NCI-H446 treated with DMSO at 0.1 percent for 48 hours (cell line): ENCODE data around the gene ZCCHC14.
A peak's percentile ranks its signal among the peaks of the same experiment; 100 is the strongest.
"Not testable (repeated sequence)": the region's sequence is repeated elsewhere in the genome, so short reads cannot be mapped to it uniquely, and the experiment has no call there.

Source experiments
- DNase-seq: peaks from one replicate; lab custom pipeline; 2025; lab: John Stamatoyannopoulos, UW

Gene ZCCHC14

DNA sequence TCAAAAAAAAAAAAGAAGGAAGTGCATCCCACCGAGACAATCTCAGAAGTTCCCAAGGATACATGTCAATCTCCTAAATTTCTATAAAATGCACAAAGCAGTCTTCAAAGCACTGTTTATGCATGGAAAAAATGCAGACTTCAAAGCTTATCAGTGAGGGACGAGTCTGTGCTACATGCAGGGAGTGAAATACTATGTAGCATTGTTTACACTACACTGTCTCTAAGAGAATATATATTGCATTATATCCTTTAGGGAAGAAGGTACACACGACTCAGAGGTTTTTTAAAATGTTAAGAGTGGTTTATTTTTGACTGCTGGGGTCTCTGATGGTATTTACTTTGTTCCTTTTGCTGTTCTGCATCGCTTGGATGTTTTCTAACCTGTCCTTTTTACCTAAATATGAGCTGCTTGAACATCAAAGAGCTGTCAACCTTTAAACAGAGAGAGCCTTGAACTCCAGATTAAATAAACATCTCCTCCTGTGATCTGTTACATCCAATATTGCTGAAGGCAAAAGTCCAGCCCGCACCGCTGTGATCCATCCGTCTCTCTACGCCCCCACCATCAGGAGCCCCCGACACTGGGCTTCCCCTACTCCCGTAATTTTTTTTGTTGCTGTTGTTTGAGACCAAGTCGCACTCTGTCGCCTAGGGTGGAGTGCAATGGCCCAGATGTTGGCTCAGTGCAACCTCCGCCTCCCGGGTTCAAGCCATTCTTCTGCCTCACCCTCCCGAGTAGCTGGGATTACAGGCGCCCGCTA is 110.6 kb downstream of the ZCCHC14 start:
- no peak for DNase-seq

DNA sequence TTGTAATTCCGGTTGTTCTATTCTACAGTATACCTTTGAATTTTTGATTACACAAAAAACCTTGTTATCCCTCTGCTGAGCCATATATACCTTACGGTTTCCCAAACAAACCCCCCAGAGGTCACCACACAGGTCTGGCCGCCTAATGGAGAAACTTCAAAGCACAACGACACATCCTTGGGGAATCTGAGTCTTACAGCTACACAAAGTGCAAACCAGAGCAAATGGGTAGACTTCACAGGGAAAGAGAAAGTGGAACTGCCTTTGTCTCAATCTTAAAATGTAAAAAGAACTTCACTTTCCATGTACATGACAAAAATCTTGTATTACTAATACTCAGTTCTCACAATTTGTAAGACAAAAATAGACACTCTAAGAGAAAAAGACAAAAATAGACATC is 111.9 kb downstream of the ZCCHC14 start:
- no peak for DNase-seq

DNA sequence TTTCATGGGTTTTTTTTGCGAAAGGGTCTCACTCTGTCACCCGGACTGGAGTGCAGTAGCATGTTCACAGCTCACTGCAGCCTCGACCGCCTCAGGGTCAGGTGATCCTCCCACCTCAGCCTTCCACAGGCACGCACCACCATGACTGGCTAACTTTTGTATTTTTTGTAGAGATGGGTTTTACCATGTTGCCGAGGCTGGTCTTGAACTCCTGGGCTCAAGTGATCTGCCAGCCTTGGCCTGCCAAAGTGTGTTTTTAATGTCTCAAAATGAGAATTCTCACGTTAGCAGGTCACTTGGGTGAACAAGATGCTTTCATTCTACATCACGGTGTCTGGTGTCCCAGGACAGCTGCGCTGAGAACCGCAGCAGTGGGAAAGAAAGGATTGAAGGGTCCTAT is 112.4 kb downstream of the ZCCHC14 start:
- no peak for DNase-seq

DNA sequence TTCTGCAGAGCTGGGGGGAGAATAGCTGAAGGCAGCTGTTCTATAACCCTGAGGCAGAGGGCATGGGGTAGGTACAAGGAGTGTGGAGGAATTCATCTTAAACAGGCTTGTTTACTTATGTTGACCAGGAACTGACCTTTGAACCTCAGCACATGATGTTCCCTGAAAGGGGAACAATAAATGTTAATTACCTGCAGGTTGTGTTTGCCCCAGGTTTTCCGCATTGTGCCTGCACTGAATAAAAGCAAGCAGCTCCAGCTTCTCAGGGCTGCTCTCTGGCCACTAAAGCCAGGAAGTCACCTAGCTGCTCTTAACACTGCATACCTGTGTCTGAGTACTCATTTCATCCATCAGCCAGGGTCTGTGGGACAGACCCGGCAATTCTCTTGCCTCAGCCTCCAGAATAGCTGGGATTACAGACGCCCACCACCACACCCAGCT is 113.5 kb downstream of the ZCCHC14 start:
- DNase-seq, result not testable (repeated sequence)

- DNase-seq, result no peak
Measured at GRCh38 chr16:87376660-87377059, 116.2 kb downstream of the ZCCHC14 start.

- no peak for DNase-seq
Measured at GRCh38 chr16:87375426-87376135, 117.2 kb downstream of the ZCCHC14 start.

- DNase-seq, result no peak
Measured at GRCh38 chr16:87374313-87374712, 118.5 kb downstream of the ZCCHC14 start.

DNA sequence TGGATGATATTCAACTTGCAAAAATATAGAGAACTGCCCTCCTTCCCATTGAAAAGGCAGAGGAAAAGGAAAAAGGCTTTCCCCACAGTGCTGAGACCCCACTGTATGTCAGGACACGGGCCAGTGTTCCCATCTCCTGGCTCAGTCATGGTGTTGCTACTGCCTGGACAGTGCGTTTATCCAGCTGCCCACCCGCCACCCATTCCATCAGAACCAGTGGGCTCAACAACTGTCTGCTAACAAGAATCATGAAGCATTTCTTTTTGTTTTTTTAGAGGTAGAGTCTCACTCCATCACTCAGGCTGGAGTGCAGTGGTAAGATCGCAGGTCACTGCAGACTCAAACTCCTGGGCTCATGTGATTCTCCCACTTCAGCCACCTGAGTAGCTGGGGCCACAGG is 120.5 kb downstream of the ZCCHC14 start:
- DNase-seq, result no peak

GRCh38 chr16:87371261-87371866 is 121.5 kb downstream of the ZCCHC14 start:
- no peak for DNase-seq

DNA sequence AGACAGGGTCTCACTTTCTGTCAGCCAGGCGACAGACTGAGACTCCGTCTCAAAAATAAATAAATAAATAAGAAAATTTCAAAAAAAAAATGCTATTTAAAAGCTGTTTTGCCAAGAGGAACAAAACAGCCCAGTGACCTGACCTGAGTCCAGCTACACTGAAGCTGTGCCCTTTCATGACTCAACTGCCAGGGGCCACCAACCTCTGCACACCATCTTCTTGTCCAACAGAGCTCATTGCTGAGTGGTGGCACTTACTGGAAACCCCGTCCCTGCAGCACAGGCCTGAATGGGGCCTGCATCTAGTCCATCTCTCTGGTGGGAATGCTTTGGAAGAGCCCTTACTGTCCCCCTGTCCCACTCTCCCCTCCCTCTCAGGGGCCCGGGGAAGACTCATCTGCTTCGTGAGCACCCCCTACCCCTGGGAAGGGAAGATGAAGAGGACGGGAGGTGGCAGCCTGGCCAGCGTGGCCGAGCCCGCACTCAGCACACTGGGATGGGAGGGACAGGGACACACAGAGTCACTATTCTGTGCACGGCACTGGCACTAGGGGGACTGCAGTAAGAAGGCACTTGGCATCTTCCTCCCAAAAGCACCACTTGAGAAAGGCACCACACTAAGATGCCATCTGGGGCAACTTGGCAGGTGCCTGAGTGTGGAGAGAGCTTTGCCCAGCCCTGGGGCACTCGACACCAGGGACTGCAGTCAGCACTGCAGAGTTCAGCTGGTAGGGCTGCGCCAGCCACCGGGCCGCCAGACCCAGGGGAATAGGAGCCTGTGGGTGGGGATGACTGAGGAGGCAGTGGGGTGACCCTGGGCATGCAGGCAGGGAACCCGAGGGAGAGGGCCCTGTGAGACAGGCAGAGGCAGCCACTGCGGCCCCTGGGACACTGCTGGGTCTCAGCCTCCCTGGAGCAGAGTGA is 122.8 kb downstream of the ZCCHC14 start:
- peak; percentile 17 for DNase-seq

GRCh38 chr16:87369117-87369765 is 123.6 kb downstream of the ZCCHC14 start:
- DNase-seq, result no peak

GRCh38 chr16:87368029-87368770 is 124.6 kb downstream of the ZCCHC14 start:
- no peak for DNase-seq

DNA sequence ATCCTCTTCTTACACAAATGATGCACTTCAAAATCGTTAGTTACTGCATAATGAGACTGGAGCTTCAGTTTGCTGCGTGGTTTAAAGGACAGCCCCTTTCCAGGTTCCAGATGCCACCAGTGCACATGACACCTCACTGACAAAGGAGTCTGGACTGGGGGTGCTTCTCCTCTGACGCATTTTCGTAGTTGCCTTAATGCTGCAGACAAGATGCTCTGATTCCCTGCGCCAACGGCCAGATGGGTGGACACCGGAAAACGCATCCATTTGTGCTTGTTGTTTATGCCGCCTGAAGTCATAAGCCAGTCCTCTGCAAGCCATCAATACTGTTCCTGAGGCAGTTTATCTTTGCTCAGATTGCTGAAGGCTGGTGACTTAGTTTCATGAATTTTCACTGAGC is 125.3 kb downstream of the ZCCHC14 start:
- DNase-seq, result no peak

DNA sequence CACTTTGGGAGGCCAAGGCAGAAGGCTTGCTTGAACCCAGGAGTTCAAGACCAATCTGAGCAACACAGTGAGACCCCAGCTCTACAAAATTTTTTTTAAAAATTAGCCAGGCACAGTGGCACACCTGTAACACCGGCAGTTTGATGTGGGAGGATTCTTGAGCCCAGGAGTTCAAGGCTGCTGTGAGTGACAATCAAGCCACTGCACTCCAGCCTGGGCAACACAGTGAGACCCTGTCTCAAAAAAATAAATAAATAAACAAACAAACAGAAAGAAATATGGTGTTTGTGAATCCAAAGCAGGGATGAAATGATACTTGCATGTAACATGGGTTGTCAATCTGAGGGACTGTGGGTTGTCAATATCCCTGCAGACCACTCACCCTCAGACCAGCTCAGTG is 125.9 kb downstream of the ZCCHC14 start:
- no peak for DNase-seq

- DNase-seq, result no peak
Measured at GRCh38 chr16:87366288-87366687, 126.5 kb downstream of the ZCCHC14 start.

GRCh38 chr16:87365021-87365713 is 127.7 kb downstream of the ZCCHC14 start:
- no peak for DNase-seq

DNA sequence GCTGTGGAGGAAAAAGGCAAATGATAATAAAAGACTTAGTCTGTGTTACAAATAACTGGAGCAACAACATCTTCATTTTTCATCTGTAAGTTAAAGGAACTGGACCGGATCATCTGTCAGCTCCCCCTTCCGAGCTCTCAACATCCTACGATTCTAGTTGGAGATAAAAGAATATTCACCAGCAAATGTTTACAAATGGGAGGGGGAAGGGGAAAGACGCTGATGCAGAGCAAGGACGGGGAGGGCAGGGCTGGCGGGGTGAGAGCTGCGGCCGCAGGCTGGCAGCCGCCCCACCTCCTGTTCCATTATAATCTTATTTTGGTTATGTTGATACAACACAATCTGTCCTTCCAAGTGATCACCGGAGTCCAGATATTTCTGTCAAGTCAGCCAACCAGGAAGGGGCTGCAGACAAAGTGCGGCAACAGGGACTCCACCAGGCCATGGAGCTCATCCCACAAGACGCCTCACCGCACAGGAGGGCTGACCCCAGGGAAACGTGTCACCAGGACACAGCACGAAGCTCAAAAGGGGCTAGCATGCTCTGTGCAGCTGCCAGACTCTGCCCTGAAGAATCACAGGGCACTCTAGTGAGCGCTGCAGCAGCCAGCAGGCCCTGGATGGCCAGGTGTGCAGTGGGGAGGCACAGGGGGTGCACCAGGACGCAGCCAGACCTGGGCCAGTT is 128.9 kb downstream of the ZCCHC14 start:
- DNase-seq, result no peak

DNA sequence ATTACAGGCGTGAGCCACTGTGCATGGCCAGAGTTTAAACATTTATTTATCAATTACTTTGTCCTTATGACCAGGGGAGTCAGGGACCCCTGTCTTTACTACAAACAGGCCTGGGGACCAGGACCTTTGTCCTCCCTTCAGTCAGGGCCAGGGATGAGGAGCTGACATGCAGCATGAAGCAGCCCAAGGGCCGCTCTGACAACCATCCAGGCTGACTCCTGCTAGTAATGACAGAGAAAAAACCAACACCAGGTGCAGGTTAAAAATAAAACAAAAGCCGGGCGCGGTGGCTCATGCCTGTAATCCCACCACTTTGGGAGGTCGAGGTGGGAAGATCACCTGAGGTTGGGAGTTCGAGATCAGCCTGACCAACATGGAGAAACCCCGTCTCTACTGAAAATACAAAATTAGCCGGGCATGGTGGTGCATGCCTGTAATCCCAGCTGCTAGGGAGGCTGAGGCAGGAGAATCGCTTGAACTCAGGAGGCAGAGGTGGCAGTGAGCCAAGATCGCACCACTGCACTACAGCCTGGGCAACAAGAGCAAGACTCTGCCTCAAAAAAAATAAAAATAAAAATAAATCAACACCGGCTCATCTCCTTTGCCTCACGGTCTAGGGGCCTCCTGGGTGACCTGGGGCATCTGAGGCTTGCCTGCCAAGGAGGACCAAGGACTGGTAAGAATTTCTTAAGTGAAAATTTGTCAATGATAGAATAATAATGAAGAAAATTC is 129.8 kb downstream of the ZCCHC14 start:
- not testable (repeated sequence) for DNase-seq
